Mucosa of descending colon (tissue), 3 donors: ENCODE data around the gene SLC66A3. TPM values are rescaled to one million over a fixed set of nuclear protein-coding genes. Genes with fewer than 3 reads are reported as not detected.
A peak's percentile ranks its signal among the peaks of the same experiment; 100 is the strongest.

Experiments used
- ATAC-seq: fragments of 200-7000 bp; cut with Tn5 transposase; one replicate; pipeline ENCODE4 v1.9.1; 2020; ENCODE audit warnings: mild to moderate bottlenecking, moderate library complexity
- DNase-seq, 3 donors: peaks; one replicate each; pipeline ENCODE4 v3.0.0-alpha.2; 2020
- H3K36me3 ChIP-seq: fragments of 200-600 bp; one replicate; pipeline ENCODE4 v1.8.0; 2021; ENCODE audit warnings: low read depth, mild to moderate bottlenecking
- H3K4me1 ChIP-seq: fragments of 200-600 bp; one replicate; pipeline ENCODE4 v1.8.0; 2021; ENCODE audit warnings: low read depth, mild to moderate bottlenecking
- H3K4me3 ChIP-seq: fragments of 200-600 bp; one replicate; pipeline ENCODE4 v1.8.0; 2021; ENCODE audit warnings: mild to moderate bottlenecking
- H3K9me3 ChIP-seq: fragments of 200-600 bp; one replicate; pipeline ENCODE4 v1.8.0; 2021; ENCODE audit warnings: mild to moderate bottlenecking
- CTCF ChIP-seq: fragments of 200-600 bp; IDR thresholded peaks from one replicate; pipeline ENCODE4 v1.8.0; 2022; ENCODE audit warnings: antibody characterized with exemption, mild to moderate bottlenecking
- intact Hi-C, 2 donors: fragments of 100-400 bp; cut with DNase I in 1 of 2; cut with micrococcal nuclease in 1 of 2; formaldehyde crosslinking; loops; one replicate each; pipeline versions ENCODE4 v1.11.0 to v1.11.1; 2022; cut with DNase I, micrococcal nuclease
- total RNA-seq, 3 donors: library from RNA; stranded (reverse); fragmentation: NEBNext Ultra II Directional in 2 of 3; extraction: Animal tissue kit (Norgen Biotek cat#: 25700) in 2 of 3; gene quantifications; one replicate each; pipeline versions ENCODE4 v1.2.1 to v1.2.4, GENCODE V29; 2021 to 2023
- donor health status: DM: no; HTN: no; CAD: no; lungs with moderate emphysema.
- donor health status: DM: no; HTN: no; CAD: no.
- donor health status: DM: no; HTN: yes; CAD: no.

Gene SLC66A3
- total RNA-seq, 3 donors from 2014 or later = 9.4 to 14.2 (median 12.1) TPM

- intact Hi-C loops = loop anchor here in 1 of 2 donors (5.0 kb wide), 1 partner anchor 289 kb away; no protein-coding TSS in a partner anchor
- no peak for DNase-seq
These were observed 34.0 kb upstream of the SLC66A3 start for GRCh38 chr2:11121099-11121822.

GRCh38 chr2:11121823-11122155 lies 33.5 kb upstream of the SLC66A3 start:
- TF ChIP-seq CTCF = no peak
- ATAC-seq = no peak
- no peaks in the 10 kb centered on the region for H3K36me3 ChIP-seq
- H3K9me3 ChIP-seq = no peaks in the 10 kb centered on the region
- no peak overlapping the region for H3K4me3 ChIP-seq
- DNase-seq = no peak
- no peaks in the 10 kb centered on the region for H3K4me1 ChIP-seq
- intact Hi-C loops = loop anchor here in 1 of 2 donors (5.0 kb wide), 1 partner anchor 289 kb away; no protein-coding TSS in a partner anchor

More at GRCh38 chr2:11121099-11121822, 34.0 kb upstream of the SLC66A3 start:
- TF ChIP-seq CTCF = no peak
- H3K4me1 ChIP-seq = no peaks in the 10 kb centered on the region
- no peaks in the 10 kb centered on the region for H3K36me3 ChIP-seq
- no peak for ATAC-seq
- H3K4me3 ChIP-seq = no peak overlapping the region
- no peaks in the 10 kb centered on the region for H3K9me3 ChIP-seq

- Histone ChIP-seq H3K36me3 (no peaks in the 10 kb centered on the region), H3K4me3 (no peak overlapping the region), H3K4me1 (no peaks in the 10 kb centered on the region), H3K9me3 (no peaks in the 10 kb centered on the region)
- intact Hi-C loops = loop anchor here in 1 of 2 donors (5.0 kb wide), 1 partner anchor 290 kb away; no protein-coding TSS in a partner anchor
- ATAC-seq = no peak
- DNase-seq = no peak
- TF ChIP-seq CTCF = no peak
These were observed 32.9 kb upstream of the SLC66A3 start for GRCh38 chr2:11122380-11122779.

DNA sequence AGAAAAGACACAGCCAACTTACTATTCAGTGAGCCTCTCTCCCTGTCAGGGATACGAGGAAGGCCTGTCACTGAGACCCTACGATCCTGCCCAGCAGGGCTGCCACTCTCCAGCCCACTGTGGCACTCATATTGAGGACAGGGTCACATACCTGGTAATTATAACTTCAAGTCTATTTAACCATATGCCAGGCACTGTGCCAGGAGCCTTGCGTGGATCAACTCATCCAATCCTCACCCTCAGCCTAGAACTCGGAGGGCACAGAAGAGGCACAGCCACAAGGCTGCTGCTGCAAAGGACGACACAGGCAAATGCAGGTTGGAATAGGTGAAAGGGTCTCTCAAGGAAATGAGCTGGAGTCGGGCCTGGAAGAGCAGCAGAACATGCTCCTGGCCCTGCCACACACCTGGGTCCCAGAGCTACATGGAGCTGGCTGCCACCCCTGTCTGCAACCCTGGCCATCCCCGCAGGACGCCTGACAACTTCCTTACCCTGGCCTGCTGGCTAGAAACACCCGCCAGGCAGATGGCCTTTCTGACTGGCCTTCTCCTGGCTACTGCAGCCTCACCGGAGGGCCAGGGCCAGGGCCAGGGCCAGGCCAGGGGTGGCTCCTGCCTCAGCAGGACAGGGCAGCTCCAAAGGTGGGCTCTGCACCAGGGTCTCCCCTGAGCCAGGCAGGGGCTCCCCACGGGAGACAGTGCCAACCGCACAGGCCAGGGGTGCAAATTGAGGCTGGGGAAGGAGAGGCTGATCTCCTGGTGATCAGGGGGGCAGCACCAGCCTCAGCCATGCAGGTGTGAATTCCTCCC lies 32.1 kb upstream of the SLC66A3 start:
- DNase-seq (no peak), ATAC-seq (no peak)
- no peaks in the 10 kb centered on the region for H3K36me3 ChIP-seq
- no peak for TF ChIP-seq CTCF
- no peak overlapping the region for H3K4me3 ChIP-seq
- H3K4me1 ChIP-seq = no peaks in the 10 kb centered on the region
- H3K9me3 ChIP-seq = no peaks in the 10 kb centered on the region
- intact Hi-C loops = loop anchor here in 1 of 2 donors (5.0 kb wide), 1 partner anchor 291 kb away; no protein-coding TSS in a partner anchor

DNA sequence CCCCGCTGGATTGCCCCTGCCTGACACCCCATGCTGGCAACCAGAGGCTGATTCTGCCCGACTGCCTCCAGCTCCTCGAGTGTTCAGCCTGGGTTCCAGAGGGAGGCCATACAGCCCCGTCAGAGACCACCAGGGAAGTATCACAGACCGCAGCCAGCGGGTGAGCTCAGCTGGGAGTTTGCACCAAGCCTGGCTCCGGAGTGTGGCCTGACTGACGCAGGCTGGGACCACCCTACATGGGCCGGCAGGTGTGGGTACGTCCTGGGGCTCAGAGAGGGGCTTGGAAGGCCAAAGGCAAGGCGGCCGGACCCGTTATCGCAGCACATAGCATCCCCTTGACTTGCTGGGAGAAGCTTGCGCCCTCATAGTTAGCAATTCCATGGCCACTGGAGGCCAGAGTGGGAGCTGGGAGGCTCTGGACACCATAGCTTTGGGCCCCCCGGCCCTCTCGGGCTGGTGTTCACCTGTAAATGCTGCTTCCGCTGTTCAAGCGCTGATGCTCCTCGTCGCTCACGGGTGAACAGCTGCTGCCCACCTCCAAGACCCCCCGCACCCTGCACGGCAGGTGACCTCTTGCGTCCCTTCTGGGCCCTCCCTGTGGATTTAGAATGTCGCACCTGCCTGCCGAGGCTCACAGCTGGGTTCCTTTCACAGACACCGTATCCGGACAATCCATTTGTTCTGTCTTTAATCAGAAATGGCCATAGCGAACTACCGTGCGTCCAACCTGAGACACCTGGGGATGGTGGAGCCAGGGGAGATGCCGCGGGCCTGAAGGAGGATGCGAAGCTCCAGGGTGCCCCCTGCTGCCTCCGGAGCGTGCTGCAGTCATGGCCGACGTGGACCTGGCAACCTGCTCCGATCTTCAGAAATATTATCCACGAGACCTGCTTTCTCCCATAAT lies 31.2 kb upstream of the SLC66A3 start:
- Histone ChIP-seq H3K4me3 (no peak overlapping the region), H3K4me1 (no peaks in the 10 kb centered on the region), H3K9me3 (no peaks in the 10 kb centered on the region), H3K36me3 (no peaks in the 10 kb centered on the region)
- ATAC-seq (peak; percentile 92), DNase-seq (peak; percentile 74 to 90 (median 86))
- intact Hi-C loops = loop anchor here (2.0 to 5.0 kb wide), 2 partner anchors 291 to 292 kb away; no protein-coding TSS in a partner anchor
- peak; percentile 67 for TF ChIP-seq CTCF
